ENCODE measurements around the gene ROGDI.

The ROGDI gene

DNA sequence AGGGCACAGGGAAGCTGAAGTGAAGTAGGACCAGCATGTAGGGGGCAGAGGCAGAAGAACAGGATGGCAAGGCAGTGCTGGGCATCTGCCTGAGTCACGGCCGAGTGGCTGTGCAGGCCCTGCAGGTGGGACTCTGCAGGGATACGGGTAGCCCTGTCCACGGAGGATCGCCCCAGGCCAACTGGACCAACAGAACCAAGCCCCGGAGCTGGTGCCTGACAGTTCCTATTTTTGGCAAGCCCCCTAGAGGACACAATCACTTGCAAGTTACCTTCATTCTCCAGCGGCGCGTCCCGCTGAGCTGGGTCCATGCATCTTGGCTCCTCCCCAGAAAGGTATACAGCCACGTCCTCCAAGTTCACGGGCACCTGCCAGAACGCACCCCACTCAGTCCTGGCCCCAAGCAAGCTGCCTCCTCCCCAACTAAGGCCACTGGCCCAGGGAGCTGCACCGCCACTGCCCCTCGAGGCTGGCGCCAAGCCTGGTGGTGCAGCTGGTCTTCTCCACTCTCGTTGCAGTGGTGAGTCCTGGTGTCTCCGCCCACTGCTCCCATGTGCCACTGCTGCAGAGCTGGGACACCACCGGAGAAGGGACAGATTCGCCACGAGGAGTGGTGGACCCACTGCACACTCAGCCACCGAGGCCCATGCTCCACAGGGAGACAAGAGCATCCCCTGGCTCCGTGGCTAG is 42.1 kb downstream of the ROGDI start:
- H3K27ac ChIP-seq (ENCODE audit: extremely low read depth, low read depth, low read length) = no peak overlapping the region
- ChIA-PET CTCF (no interaction called here), POLR2A (interaction anchor here (1.1 to 1.2 kb wide), 2 partner anchors 8 to 25 kb away, joined by 3 read pairs; no protein-coding TSS in a partner anchor)
- H3K4me3 ChIP-seq (ENCODE audit: low read depth, low read length) = no peak overlapping the region
- H3K36me3 ChIP-seq (ENCODE audit: control insufficient read depth in 2 of 2, insufficient read depth in 1 of 2, low read length in 2 of 2) = peaks cover 46 to 84% of the 10 kb centered on the region in 2 experiments
- H3K4me1 ChIP-seq (ENCODE audit: control insufficient read depth, insufficient read depth, low read length) = no peaks in the 10 kb centered on the region
- H3K9me3 ChIP-seq (ENCODE audit: control insufficient read depth, insufficient read depth, low read depth, low read length) = no peaks in the 10 kb centered on the region
- TF ChIP-seq ZNF549 (tag by site-specific recombination; IDR thresholded peaks at IDR 0.05) (no peak), GLIS2 (tag by site-specific recombination; IDR thresholded peaks at IDR 0.05) (no peak), ZNF157 (tag by site-specific recombination; IDR thresholded peaks at IDR 0.05) (no peak), ZNF791 (tag by site-specific recombination; IDR thresholded peaks at IDR 0.05) (no peak), ZNF433 (tag by site-specific recombination; IDR thresholded peaks at IDR 0.05; ENCODE audit: low read depth) (no peak), ZNF416 (tag by site-specific recombination; IDR thresholded peaks at IDR 0.05) (no peak), ZNF548 (tag by site-specific recombination; IDR thresholded peaks at IDR 0.05) (no peak)
- TF ChIP-seq, protein P1, sequence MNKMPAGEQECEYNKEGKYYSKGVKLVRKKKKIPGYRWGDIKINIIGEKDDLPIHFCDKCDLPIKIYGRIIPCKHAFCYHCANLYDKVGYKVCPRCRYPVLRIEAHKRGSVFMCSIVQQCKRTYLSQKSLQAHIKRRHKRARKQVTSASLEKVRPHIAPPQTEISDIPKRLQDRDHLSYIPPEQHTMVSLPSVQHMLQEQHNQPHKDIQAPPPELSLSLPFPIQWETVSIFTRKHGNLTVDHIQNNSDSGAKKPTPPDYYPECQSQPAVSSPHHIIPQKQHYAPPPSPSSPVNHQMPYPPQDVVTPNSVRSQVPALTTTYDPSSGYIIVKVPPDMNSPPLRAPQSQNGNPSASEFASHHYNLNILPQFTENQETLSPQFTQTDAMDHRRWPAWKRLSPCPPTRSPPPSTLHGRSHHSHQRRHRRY (tag by site-specific recombination; IDR thresholded peaks at IDR 0.05) = no peak
- TF ChIP-seq, protein P2, sequence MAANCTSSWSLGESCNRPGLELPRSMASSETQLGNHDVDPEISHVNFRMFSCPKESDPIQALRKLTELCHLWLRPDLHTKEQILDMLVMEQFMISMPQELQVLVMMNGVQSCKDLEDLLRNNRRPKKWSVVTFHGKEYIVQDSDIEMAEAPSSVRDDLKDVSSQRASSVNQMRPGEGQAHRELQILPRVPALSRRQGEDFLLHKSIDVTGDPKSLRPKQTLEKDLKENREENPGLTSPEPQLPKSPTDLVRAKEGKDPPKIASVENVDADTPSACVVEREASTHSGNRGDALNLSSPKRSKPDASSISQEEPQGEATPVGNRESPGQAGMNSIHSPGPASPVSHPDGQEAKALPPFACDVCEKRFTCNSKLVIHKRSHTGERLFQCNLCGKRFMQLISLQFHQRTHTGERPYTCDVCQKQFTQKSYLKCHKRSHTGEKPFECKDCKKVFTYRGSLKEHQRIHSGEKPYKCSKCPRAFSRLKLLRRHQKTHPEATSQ (tag by site-specific recombination; IDR thresholded peaks at IDR 0.05) = no peak

- H3K4me3 ChIP-seq (ENCODE audit: low read depth, low read length) = no peak overlapping the region
- H3K4me1 ChIP-seq (ENCODE audit: control insufficient read depth, insufficient read depth, low read length) = no peaks in the 10 kb centered on the region
- H3K9me3 ChIP-seq (ENCODE audit: control insufficient read depth, insufficient read depth, low read depth, low read length) = no peaks in the 10 kb centered on the region
- POLR2A ChIA-PET = no interaction called here
- no peak overlapping the region for H3K27ac ChIP-seq (ENCODE audit: extremely low read depth, low read depth, low read length)
- TF ChIP-seq ZNF140 (tag by site-specific recombination; IDR thresholded peaks at IDR 0.05) = no peak
- TF ChIP-seq ZNF658 (tag by site-specific recombination; IDR thresholded peaks at IDR 0.05) = no peak
- 0 out of 2 replicates have a peak, but pooled peaks have one; percentile 65 for TF ChIP-seq ZNF354C (tag by site-specific recombination; IDR thresholded peaks at IDR 0.05; ENCODE audit: borderline replicate concordance, low read depth)
- TF ChIP-seq ZNF157 (tag by site-specific recombination; IDR thresholded peaks at IDR 0.05) = no peak
- TF ChIP-seq AEBP2 (tag by site-specific recombination; IDR thresholded peaks at IDR 0.05; ENCODE audit: borderline replicate concordance) = no peak
- TF ChIP-seq, protein P3, sequence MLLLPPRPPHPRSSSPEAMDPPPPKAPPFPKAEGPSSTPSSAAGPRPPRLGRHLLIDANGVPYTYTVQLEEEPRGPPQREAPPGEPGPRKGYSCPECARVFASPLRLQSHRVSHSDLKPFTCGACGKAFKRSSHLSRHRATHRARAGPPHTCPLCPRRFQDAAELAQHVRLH (tag by site-specific recombination; IDR thresholded peaks at IDR 0.05) = peak; percentile 92
- no peak for TF ChIP-seq MYNN (tag by site-specific recombination; IDR thresholded peaks at IDR 0.05; ENCODE audit: borderline replicate concordance)
- TF ChIP-seq ZNF654 (tag by site-specific recombination; IDR thresholded peaks at IDR 0.05; ENCODE audit: low read depth) = no peak
- TF ChIP-seq ZNF121 (tag by site-specific recombination; IDR thresholded peaks at IDR 0.05) = peak; percentile 44; the same call in 1 of the 2 replicates
- no peak for TF ChIP-seq ZNF26 (tag by site-specific recombination; IDR thresholded peaks at IDR 0.05)
- no peak for TF ChIP-seq FEZF1 (tag by site-specific recombination; IDR thresholded peaks at IDR 0.05)
- TF ChIP-seq ZNF202 (tag by site-specific recombination; IDR thresholded peaks at IDR 0.05; ENCODE audit: borderline replicate concordance) = no peak
- peak; percentile 100 for TF ChIP-seq ZNF146 (tag by site-specific recombination; IDR thresholded peaks at IDR 0.05)
- no peak for TF ChIP-seq ZNF555 (tag by site-specific recombination; conservative IDR thresholded peaks at IDR 0.05)
- peaks cover 44 to 88% of the 10 kb centered on the region in 2 experiments for H3K36me3 ChIP-seq (ENCODE audit: control insufficient read depth in 2 of 2, insufficient read depth in 1 of 2, low read length in 2 of 2)
- CTCF ChIA-PET = no interaction called here
These were observed 46.7 kb downstream of the ROGDI start for GRCh38 chr16:4755687-4756086.

Data from HEK293 (cell line).